Measurements from ENCODE around the gene CTR9.
"Not testable (repeated sequence)": the region's sequence is repeated elsewhere in the genome, so short reads cannot be mapped to it uniquely, and the experiment has no call there.

Gene CTR9

DNA sequence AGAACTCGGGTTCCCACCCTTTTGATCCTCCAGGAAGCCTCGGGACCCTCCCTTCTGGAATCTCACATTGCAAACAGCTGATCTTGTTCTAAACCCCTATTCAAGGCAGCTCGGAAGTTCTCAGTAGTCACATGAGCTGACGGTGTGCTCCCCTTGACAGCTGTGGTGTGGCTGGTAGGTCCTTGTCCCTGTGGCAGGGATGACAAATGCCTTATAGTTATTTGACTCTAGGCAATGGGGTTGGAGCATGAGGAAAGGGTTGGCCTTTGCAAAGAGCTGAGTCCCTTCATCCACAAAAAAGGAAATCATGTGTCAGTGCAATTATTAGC is 34.1 kb downstream of the CTR9 start:
- DNase-seq, result no peak

DNA sequence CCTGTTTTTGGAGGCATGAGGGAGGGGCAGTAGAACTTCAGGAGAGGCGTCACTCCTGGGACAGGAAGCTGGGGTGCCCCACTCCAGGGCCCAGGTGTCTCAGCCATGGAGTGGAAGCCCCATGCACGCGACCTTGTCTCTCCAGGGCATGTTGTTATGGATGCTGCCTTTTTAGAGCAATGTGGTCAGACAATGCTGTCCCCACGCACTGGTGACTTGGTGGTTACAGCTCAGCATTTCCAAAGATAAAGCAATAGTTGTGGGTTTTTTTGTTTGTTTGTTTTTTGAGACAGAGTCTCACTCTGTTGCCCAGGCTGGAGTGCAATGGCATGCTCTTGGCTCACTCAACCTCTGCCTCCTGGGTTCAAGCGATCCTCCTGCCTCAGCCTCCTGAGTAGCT is 35.4 kb downstream of the CTR9 start:
- DNase-seq, result no peak

DNA sequence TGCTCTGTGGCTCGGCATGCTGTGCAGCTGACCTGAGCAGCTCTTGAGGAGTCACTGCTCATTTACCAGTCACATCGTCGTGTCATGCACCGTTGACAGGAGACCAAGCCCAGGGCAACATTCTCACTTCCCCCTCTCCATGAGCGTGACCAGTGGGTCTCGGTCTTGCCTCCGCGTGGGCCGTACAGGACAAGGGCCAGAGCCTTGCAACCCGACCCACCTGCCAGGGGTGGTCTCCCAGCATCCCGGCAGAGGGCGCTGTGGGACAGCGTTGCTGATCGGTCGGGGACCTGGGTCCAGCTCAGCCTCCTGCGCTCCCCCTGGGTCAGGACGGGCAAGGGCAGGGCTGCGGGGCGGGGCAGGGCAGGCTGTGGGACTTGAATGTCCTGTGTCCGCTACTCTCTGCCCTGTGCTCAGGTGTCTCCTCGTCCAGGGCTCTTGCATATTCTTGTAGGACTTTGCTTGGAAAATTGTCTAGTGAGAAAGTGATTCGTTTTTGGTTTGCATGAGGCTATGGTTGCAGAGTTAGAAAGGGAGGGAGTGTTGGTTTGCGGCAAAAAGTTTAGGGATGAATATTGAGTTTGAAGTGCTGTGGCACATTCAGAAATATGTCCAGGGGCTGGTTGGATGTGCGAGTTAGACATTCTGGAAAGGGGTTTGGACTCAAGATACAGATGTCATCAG is 41.5 kb downstream of the CTR9 start:
- peak; percentile 71 for DNase-seq

DNA sequence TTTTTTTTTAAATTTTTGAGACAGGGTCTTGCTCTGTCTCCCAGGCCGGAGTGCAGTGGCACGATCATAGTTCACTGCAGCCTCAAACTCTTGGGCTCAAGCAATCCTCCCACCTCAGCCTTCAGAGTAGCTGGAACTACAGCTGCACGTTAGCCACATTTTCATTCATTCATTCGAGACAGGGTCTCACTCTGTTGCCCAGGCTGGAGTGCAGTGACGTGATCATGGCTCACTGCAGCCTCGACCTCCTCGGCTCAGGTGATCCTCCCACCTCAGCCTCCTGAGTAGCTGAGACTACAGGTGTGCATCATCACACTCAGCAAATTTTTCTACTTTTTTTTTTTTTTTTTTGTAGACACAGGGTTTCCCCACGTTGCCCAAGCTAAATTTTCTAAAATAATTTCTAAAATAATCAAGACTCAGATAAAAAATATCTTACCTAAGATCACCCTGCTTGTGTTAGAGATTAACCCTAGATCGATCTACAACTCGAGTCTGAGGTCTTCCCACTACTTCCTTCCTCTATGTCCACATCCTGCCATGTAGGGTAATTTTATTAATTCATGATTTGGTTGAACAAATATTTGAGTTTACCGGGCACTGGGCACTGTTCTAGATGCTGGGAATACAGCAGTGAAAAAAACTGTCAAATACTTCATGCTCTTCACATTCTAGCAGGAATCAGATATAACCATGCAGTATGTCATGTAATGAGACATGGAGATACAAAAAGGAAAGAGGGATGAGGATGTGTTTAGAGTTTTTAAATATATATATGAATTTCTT is 42.6 kb downstream of the CTR9 start:
- no peak for DNase-seq

DNA sequence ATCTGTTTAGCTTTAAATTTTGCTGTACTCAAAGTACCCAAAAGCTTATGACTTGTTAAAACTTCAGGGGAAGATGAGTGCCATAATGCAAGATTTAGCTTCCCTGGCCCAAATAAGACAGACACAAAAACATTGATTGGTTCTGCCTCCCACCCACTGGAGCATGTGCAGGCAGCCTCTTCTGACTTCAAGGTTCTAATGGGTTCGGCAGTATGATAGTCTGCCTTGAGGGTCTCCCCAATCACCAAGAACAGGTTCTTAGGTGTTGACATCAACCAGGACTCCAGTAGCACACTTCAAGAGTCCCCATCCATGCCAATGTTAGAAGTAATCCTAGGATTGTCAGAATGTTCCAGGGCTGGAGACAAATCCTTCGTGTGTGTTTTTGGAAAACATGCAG is 45.1 kb downstream of the CTR9 start:
- DNase-seq, result no peak

DNA sequence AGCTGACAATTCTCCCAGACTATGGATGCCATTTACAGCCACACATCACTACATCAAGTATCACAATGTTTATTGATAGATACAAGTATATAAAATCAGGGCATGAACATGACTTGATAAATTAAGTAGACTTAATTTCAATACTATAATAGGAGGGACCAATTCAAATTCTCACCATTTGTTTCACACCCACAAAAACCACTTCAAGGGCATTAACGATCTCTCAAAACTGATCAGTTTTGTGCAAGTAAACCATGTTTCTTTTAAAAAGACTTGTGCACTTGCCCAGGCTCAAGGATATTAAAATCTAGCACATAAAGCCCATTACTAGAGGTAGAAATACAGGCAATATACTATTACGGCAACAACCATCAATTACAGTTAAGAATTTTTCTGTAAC is 46.0 kb downstream of the CTR9 start:
- no peak for DNase-seq

DNA sequence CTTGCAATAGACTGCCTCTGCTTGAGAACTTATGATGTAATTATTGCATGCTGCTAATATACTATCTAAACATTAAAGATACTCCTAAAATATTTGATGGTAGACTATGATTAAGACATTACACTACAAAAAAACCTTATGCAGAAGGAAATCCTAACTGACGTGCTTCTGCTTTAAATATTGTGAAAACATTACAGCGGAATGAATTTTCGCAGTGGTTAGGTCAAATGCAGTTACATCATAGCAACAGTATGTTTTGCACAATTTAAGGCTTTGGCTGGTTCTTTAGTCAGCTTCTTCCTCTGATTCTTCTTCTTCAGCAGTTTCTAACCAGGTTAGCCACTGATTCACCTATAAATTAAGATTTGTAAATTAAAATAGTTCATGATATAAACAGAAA is 46.5 kb downstream of the CTR9 start:
- no peak for DNase-seq

DNA sequence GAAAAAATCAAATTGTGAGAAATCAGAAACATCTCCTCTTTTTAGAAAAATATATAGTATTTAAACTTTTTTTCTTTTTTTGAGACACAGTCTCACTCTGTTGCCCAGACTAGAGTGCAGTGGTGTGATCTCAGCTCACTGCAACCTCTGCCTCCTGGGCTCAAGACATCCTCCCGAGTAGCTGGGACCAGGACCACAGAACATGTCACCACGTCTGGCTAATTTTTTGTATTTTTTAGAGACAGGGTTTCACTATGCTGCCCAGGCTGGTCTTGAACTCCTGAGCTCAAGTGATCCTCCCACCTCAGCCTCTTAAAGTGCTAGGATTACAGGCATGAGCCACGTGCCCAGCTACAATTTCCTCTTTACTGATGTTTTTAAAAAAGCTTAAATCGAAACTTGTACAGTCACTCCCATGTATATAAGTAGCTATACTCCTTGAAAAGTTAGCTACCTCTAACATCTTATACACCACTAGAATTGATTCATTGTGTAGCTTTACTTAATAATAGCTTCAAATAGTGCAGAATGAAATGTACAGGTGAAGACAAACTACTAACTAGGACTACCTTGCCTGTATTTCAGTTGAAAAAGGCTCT is 47.4 kb downstream of the CTR9 start:
- no peak for DNase-seq

DNA sequence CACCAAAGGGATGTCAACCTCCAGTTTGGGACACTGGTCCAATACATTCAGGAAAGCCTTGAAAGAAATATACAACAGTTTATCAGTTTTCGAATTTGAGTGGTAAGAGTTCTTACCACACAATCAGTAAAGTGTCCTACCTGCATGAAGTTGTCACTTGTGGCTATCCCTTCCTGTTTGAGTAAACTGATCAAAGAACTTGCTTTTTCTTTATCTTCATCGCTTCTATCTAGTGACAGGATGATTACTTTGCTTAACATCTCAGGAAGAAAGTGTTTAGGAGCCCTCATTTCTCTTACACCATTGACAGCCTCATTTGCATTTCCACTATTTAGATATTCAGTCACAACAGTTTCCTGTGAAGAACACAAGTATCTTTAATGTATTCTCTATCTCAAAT is 49.2 kb downstream of the CTR9 start:
- DNase-seq, result no peak

DNA sequence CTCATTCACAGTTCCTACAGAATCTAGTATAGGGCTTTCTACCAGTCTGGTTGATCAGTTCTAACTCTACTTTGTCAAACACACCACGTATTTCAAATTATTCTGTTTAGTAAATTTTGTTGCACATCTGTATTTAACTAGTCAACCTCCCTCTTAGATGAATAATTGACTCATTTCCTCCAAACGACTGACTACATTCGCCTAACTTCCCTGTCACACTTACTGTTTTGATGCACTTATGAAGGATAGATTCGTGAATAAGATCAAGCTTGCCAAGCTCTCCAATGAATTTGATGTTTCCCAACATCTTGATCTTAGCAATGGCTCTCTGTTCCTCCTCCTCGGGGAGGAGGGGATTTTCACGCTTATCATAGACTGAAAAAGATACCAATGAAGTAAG is 52.6 kb downstream of the CTR9 start:
- DNase-seq, result no peak

DNA sequence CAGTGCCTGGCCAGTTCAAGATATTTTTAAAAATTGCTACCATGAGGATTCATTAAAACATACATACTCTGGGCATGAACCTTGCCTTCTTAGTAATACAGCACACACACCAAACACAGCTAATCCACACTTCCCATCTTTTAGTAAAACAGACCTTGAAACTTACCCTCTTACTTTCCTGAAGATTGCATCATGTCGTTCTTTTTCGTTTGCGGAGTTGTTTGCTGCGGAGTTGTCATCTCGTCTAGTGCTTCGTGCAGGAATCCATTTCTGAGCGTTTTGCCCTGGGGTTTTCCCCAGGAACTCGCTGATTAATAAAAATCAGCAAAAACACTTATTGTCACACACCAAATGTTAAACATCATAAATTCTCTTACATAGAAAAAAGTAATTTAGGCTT is 54.7 kb downstream of the CTR9 start:
- DNase-seq, result no peak

DNA sequence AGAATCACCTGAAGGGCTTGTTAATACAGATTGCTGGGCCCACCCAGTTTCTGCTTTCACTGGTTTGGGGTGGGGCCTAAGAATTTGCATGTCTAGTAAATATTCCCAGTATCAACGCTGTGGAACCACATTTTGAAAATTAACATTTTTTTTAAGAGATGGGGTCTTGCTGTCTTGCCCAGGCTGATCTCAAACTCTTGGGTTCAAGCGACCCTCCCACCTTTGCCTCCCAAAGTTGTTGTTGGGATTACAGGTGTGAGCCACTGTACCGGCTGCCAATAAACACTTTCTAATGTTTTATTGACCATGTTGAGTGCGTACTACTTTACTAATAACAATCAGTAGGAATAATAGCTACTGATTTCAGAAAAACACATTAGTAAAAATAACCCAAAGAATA is 55.2 kb downstream of the CTR9 start:
- DNase-seq, result no peak

DNA sequence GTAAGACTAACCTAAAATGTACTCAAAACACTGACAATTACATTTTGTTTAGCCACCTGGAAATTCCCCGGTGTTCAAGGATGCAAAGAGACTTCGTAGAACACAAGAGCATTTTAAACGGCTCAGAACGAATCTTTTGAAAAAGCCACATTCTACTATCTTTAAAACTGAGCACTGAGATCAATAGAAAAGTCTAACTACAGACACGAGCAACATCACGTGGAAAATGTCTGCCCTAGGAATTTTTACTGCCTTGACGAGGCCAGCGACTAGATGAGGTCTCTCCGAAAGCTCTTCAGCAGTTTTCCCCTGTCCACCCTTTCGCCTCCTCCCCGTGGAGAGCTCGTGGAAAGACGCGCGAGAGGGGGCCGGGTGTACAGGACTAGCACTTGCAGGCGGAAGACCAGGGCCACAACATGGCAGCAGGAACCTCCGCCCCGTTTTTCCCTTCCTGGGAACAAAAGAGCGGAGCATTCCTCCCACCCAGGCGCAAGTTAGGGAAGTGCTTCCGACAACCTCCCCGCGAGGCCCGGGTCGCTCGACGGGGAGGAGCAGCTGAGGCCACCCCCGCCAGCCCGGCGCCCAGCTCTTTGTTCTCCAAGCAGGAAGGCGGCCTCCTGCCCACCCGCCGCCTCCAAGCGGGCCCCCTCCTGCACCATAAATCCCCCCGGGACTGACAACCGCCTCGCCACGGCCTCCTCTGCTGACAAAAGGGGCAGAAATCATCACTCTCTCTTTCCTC is 56.6 kb downstream of the CTR9 start:
- no peak for DNase-seq

DNA sequence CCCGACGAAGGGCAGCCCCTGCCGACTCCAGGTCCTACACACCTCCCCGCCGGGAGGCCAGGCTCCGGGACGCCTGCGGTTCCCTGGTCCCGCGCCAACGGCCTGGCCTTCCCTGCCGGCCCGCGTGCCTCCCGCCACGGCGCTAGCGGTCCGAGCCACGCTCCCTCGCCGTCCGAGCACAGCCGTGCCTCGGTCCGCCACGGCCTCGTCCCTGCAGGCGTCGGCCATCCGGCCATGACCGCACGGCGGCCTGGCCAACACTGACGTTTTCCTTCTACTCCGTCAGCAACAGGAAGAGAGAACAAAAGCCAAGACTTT is 57.1 kb downstream of the CTR9 start:
- DNase-seq, result no peak

DNA sequence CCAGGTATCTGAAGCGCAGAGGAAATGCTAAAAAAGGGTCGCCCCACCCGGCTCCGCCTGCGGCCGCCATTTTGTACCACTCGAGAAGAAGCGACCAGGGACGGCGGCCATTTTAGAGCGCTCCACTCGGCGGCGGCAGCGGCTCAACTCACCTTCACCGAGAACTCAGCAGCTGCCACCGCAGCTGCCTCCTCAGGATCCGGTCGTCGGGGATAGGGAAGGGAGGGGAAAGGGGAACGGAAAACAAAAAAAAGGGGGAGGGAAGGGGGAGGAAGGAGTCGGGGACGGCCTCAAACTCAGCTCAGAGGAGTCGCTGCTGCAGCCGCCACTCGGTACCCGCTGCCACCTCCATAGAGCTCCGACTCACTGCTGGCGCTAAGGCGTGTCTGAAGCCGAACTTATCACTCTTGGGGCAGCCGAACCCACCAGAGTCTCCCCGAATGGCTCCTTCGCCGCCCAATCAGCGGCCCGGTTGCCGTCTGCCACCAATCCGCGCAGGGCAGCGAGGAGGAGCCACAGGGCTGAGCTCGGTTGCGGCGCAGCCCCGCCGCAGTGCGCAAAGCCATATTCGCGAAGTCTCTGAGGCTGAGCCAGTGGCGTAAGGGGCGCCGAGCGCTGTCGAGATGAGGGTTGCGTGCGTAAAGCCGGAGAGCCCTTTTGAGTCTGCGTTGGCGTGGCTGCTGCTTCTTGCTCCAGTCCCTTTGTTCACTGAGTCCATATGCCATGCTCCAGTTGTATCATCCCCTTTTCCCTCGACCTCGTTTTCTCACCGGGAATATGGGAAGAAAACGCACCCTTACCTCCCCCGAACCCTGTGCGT is 57.7 kb downstream of the CTR9 start, which contains the start of gene EIF4G2:
Gene EIF4G2 (minus strand): TSS at position 374 of the 820 bp plus-strand sequence.
- DNase-seq, result peak; percentile 93

DNA sequence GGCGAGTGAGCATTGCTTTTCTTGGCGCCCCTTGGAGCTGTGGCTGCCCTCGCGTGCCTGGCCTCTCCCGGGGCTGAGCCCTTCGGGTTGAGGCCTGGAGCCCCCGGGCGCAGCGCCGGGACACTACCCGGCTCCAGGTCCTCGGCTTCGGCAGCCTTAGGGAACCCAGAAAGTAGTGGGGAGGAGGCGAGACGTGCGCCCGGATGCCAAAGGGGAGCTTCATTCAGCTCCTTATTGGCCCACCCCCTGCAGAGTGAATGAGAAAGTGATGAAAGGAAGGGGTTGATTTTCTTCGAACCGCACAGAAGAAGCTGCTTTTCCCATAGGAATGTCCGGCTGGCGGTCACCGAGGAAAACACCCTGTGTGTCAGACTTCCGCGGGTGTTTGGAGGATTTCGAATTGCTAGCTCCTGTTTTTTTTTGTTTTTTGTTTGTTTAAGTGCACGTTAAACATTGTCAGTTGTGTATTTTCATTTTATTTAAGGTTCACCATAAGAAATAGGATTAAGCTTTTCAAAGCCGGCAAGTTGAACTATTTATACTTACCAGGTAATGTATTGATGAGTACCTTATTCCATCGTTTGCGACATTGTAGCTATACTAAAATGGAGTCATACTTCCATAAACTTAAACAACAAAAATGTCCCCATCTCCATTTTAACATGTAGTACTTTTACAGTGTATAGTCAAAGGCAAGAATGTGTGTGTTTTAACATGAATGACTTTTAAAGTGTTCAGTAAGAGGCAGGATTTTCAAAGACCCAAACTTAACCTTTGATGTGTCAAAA is 58.5 kb downstream of the CTR9 start:
- no peak for DNase-seq

DNA sequence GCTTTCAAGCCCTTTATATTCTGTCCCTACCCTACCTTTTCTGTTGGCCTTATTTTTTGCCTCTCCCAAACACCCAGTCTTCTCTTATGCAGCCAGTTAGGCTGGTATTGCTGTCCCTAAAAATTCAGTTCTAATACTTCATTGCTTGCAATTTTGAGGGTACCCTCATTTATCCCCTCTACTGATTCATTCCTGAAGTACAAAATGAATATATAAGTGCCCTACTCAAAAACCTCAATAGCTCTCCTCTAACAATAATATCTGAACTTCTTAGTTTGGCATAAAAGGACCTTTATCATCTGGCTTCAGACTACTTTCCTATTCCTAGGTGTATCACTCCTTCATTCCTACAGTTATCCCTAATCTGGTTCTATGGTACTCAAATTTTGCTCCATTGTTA is 62.9 kb downstream of the CTR9 start:
- no peak for DNase-seq

DNA sequence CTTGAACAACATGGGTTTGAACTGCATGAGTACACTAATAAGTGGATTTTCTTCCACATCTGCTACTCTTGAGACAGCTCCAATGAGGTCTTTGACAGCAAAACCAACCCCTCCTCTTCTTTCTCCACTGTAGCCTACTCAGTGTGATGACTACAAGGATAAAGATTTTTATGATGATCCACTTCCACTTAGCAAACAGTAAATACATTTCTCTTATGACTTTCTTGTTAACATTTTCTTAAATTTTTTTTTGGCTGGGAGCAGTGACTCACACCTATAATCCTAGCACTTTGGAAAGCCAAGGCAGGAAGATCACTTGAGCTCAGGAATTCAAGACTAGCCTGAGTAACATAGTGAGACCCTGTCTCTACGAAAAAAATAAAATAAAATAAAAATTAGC is 67.5 kb downstream of the CTR9 start:
- DNase-seq, result no peak

DNA sequence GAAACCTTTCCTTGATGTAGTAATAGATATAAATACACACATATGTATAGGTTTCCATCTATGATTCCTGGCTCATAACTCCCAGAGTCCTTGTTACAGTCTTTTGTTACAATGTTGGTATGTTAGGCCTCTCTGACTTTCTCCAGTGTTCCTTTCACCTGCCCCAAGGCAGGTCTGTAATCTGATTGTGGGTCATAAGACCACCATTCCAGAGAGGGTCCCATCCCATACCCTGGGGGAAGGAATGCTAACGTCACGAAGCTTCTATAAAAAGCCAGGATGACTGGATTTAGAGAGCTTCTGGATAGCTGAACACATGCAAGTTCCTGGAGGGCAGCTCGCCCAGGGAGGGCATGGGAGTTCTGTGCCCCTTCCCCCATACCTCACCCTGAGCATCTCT is 71.4 kb downstream of the CTR9 start:
- DNase-seq, result not testable (repeated sequence)

DNA sequence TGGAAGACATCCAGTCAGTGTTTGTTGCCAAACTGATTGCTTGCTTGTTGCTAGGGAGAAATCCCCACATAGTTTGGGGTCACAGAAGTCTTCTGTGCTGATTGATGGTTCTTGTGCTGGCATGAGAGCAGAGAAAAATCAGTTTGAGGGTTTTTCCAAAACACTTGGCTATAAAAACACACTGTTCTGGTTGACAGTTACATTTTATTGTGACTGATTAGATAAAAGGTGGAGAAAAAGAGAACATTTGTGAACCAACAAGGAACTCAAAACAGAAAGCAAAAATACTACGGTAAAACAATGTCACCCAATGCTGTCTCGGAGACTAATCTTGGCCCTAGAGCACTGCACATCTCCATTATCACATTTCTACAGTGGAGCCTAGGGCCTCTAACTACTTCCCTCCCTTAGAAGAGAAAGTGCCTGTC is 72.1 kb downstream of the CTR9 start:
- DNase-seq, result no peak

DNA sequence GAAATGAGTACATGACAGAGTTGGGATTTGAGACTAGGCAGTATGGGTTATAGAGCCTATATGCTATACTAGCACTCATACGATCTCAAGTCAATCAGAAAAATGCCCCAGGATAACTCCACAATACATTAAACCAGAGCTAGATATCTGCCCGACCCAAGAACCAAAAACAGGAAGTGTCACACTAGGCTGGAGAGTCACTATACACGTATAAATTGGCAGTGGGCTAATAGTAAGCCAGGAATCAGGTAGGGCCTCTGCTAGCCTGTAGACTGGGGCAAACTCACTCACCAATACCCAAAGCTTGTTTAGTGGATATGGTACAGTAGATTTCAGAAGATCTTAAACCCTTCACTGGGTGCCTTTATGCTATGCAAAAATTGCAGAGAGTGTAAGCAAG is 73.8 kb downstream of the CTR9 start:
- no peak for DNase-seq

DNA sequence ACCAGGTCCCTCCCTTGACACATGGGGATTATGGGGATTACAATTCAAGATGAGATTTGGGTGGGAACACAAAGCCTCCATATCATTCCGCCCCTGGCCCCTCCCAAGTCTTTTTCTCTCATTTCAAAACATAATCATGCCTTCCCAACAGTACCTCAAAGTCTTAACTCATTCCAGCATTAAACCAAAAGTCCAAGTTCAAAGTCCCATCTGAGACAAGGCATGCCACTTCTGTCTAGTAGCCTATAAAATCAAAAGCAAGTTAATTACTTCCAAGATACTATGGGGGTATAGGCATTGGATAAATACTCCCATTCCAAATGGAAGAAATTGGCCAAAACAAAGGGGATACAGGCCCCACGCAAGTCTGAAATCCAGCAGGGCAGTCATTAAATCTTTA is 77.4 kb downstream of the CTR9 start:
- no peak for DNase-seq

Measured in T1000 (cell line).